GM18909 (cell line): ENCODE data around the gene CCDC9B.
A peak's percentile ranks its signal among the peaks of the same experiment; 100 is the strongest.

Experiments used
- ATAC-seq: cut with Tn5 transposase; IDR thresholded peaks from one replicate; pipeline ENCODE4 v1.9.1; 2021; ENCODE audit warnings: mild to moderate bottlenecking; ENCODE audit not compliant: unreplicated experiment, poor library complexity

The CCDC9B gene

DNA sequence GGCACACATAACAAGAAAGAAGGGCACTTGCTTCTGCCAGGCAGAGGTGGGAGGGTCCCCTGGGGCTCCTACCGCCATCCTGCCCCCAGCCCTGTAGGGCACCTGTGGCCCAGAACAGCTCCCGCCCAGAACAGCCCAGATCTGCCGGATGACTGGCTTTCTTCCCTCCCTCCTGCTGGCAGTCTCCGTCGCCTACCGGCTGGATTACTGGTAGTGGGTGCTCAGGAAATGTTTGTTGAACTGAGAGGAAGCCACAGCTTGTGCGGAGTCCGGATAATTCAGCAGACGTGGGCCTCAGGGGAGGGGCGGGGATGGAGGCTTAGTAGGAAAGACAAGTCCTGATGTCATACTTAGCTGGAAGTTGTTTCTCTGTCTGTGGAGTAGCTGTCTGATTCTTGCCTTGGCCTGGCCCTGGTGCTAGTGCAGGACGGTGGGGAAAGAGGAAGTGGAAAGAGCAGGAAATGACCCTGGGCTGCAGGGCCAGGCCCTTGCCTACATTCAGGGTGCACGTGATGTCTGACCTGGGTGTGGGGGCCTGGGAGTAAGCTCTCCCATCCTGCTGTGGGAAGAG, 6.7 kb downstream of the CCDC9B start:
- no peak for ATAC-seq

GRCh38 chr15:40332113-40332781, 8.5 kb downstream of the CCDC9B start:
- no peak for ATAC-seq

DNA sequence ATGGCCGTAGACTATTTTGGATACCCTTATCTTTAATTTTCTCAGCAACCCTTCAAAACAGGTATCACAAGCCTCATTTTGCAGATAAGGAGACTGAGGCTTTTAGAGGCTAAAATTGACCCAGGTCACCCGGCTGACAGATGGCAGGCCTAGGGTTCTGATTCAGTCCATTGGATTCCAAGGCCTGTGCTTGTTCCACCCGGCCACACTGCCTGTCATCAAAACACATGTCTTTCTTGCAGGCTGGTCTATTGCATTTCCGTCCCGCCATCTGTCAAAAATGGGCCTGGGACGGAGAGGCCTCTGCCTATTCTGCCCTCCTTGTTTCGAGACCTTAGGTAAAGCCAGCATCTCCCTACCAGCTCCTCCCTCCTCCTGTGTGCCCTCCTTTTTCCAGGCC, 9.1 kb downstream of the CCDC9B start:
- no peak for ATAC-seq

DNA sequence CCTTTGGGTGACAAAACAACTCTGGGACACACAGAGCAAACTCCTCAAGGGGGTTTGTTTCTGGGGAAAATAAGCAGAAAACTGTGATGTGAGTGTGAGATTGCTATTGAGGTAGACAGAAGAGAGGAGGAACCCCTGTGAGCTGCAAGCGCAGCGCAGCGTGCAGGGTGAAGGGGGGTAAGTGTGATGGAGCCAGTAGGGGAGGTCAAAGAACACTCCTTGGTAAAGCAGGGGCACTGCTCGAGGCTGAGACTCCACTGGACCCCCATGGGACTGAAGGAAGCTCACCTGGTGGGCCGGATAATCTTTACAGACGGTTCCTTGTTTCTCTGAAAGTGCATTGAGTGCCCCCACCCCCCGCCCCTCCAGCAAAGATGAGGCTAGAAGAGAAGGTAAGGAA, 9.7 kb downstream of the CCDC9B start:
- ATAC-seq, result no peak

- ATAC-seq, result no peak
Observed at GRCh38 chr15:40330368-40330836, 10.3 kb downstream of the CCDC9B start.

DNA sequence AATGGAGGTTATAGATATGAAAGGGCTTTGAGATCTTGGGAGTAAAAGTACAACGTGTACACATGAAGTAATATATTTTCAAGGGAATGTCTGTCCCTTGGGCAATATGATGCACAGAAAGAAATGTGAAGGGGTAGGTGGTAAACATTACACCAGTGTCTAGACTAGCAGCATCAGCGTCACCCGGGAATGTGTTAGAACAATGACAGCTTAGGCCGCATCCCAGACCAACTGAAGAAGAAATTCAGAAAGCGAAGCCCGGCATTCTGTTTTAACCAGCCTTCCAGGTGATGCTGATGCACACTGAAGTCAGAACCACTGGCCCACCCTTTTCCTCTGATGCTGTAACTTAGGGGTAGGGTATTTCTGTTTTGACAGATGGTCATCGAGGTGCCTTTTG, 10.9 kb downstream of the CCDC9B start:
- no peak for ATAC-seq

DNA sequence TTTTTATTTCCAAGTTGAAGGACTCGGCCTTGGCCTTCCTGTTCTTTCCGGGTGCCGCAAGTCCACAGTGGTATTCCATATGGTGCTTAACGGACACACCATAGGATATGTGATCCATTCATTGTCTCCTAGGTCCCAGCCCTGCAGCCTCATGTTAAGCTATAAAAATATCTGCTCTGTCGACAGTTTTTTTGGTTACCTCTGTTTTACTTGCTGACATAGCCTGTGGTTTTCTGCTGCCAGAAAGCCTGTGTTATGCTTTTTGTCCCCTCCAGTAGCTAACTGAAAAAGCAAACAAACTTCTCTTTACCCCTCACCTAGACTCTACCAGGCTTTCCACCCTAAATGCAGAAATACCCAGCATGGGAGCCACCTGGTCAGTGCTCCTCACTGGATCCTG, 12.0 kb downstream of the CCDC9B start:
- no peak for ATAC-seq

DNA sequence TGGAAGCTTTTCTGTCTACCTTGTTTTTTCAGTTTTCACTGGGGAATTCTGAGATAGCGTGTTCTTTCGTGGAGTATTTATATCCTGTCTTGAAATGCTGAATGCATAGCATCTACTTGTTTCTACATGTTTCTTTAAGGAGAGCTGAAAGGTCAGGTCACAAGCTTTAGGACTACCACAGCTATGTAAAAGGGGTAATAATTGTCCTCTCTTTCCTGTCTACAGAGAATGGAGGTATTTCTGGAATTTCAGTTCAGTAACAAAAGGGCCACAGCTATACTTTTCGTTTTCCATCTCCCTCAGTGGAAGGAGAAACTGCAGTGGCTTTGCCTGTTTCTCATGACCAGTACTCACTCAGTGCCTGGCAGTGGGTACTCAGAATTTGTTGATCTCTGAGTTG, 12.6 kb downstream of the CCDC9B start:
- ATAC-seq, result no peak

- ATAC-seq, result no peak
Observed at GRCh38 chr15:40327457-40327856, 13.3 kb downstream of the CCDC9B start.

- ATAC-seq, result no peak
Observed at GRCh38 chr15:40325700-40326099, 15.0 kb downstream of the CCDC9B start.

GRCh38 chr15:40325188-40325587, 15.6 kb downstream of the CCDC9B start:
- no peak for ATAC-seq

DNA sequence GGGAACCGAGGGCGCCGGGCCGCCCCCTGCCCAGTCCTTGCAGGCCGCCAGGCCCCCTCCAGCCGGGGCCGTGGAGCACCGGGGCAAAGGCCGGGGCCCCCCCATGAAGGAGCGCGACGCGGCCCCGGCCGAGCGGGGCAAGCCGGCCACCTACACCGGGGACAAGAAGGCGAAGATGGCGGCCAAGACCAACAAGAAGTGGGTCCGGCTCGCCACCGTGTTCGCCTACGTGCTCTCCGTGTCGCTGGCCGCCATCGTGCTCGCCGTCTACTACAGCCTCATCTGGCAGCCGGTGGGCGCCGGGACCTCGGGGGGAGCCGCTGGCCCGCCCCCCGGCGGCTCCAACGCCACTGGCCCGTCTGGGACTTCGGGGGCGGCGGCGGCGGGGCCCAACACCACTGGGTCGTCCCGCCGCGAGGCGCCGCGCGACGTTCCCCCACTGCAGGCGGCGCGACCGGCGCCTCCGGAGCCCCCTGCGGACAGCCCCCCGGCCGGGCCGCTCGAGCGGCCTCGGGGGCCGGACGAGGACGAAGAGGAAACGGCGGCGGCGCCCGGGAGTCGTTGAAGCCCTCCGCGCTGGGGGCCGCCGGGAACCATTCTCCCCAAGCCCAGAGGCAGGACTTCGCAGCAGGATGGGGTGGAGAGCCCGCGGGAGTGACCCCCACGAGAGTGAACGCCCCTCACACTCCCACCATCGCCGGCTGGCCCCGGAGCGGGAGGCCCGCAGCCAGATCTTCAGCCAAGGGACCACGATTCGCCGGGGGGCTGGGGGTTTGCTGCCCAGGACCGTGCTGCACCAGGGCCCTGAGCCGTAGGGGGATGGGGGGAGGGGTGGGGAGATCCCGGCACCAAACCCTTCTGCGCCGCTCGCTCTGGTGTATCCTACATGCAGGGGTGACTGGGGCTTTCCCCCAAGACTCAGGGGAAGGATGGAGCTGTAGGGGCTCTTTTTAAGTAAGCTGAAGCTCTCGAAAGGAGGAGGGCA, 16.5 kb downstream of the CCDC9B start:
- ATAC-seq, result peak; percentile 9

DNA sequence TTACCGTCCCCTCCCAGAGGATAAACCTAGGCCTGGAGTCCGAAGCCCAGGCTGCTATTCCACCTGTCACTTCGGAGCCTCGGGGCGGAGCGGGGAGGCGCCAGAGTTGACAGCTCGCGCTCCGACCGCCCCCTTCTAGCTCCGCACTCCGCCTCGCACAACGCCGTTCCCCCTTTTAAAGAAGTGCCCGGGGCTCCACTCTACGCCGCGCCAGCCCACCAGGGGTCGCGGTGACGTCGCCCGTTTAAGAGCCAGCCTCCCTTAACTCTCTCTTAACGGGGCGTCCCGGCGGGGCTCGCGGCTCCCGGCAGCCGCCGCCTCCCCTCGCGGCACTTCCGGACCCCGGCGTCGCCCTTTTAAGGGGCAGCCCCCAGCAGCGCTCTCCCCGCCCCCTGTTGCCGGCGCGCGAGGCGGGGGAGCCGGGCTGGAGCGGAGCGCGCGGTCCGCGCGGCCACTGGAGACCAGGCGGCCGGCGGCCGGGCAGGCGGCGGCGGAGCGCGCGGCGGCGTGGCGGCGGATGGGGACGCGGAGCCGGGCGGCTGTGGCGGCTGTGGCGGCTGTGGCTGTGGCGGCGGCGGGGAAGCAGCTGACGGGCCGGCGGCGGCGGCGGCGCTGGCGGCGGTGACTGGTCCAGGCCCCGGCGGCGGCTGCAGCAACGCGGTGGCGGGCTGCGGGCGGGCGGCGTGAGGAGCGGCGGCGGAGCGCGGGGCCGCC, 17.3 kb downstream of the CCDC9B start, which contains the start of gene INAFM2:
Gene INAFM2 (plus strand): TSS at position 454 of the 714 bp plus-strand sequence. CDS start 364 bp downstream, outside the sequence.
- ATAC-seq, result peak; percentile 89

DNA sequence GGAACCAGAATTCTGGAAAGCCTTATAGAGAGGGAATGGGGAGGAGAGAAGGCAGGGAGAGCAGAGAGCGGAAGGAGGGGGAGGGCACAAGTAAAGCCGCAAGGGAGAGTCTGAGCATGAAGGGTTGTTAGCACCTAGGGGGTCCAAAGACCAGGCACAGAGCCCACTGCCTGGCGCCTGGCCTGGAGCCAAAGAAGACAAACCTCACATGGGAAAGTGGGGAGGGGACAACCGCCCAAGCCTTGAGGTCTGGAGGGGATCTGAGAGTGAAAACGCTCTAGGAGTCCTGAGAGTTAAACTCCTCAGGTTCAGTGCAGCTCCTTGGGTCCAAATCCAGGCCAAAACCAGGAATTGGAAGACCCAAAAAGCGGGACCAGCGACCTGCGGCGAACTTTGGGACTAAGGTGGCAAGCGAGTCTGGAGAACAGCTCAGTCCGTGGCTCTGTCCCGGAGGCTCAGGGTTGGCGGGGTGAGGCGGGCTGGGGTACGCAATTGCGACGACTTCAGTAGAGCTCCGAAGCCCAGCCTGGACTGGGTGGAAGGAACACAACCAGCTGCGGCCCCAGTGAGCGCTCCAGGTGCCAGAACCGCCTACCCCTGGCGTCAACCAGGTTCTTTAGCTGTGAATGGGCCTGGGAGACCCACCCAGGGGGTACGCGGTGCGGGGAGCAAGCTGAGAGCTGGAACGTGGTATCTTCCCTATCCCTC, 18.1 kb downstream of the CCDC9B start:
- ATAC-seq, result no peak

DNA sequence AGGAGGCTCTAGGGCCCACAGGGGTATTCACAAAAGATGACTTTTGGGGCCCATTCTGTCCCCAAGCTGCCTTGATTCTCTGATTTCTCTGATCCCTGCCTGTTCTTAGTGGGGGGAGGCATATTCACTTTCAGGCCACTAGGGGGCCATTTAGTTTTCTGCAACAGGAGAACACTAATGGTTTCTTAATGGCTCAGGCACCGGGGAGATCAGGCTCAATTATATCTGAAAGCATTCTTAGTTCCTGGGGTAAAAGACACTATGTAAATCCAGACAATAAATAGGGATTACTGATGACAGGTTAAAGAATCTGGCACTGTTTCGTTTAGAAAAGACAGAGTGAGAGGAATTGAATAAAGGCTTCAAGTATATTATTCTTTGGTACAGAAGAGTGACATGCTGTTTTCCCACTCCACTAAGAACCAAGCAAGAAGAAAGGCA, 19.8 kb downstream of the CCDC9B start:
- no peak for ATAC-seq

- ATAC-seq, result no peak
Observed at GRCh38 chr15:40320409-40320808, 20.3 kb downstream of the CCDC9B start.

DNA sequence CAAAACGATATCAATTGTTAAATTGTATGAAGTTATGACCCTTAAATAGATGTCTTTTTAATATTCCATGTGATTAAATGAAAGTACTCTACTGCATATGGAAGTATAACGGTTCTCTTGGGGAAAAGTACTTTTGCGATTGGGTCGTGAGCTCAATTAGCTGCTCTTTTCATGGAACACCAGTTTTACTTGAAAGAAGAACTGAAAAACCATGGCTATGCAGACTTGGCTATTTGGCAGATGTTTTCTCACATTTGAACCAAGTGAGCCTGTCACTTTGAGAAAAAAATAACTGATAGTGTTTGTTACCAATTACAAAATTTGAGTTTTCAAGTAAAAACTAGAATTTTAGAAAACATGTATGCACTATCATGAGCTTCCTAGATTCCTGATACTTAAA, 23.2 kb downstream of the CCDC9B start:
- ATAC-seq, result no peak

DNA sequence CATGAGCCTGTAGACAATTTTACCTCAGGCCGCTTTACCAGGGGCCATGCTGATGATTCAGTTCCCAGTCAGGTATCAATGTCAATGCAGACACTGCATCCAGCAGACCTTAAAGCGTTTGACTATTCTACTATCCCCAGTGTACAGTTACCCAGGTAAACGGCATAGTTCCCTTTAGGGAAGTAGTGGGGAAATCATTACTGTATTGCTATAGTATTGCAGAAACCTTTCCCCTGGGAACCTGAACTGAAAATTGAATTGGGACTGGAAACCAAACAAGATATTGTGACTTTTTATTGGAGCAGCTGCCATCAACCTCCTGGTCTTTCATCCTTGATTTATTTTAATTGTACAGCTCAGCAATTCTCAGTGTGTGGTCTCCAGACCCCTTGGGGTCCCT, 23.8 kb downstream of the CCDC9B start:
- ATAC-seq, result no peak

GRCh38 chr15:40314723-40315276, 25.9 kb downstream of the CCDC9B start:
- ATAC-seq, result no peak
